HL-60 (cell line): ENCODE measurements around the gene PI4KB.

Experiments
- DNase-seq, 2 experiments: peaks; one replicate each; pipeline ENCODE4 v3.0.0-alpha.2; 2010 to 2020; ENCODE audit warnings: low read depth in 1 of 2, low spot score in 1 of 2
- H3K27ac ChIP-seq: fragments of 250-450 bp; sonication (Bioruptor Pico); replicated peaks from 2 replicates; pipeline ENCODE4 v1.5.1; 2020; ENCODE audit warnings: mild to moderate bottlenecking, moderate library complexity
- H3K27me3 ChIP-seq: fragments of 250-450 bp; sonication (Bioruptor Pico); 2 replicates; pipeline ENCODE4 v1.5.1; 2021; ENCODE audit warnings: mild to moderate bottlenecking, moderate library complexity; ENCODE audit not compliant: insufficient read depth, poor library complexity, severe bottlenecking
- H3K4me3 ChIP-seq: replicated peaks from 2 replicates; pipeline ENCODE4 v1.5.1; 2011; ENCODE audit warnings: mild to moderate bottlenecking, control low read depth, low read length; ENCODE audit not compliant: insufficient read depth
- GABPA ChIP-seq: IDR thresholded peaks from 2 replicates; pipeline ENCODE4 v1.6.1; 2012; ENCODE audit warnings: low read depth
- POLR2AphosphoS5 ChIP-seq: IDR thresholded peaks from 2 replicates; pipeline ENCODE4 v1.6.1; 2012; ENCODE audit warnings: low read depth
- SPI1 ChIP-seq: IDR thresholded peaks from 2 replicates; pipeline ENCODE4 v1.6.1; 2012; ENCODE audit warnings: low read depth, mild to moderate bottlenecking, borderline replicate concordance
- TF ChIP-seq, protein P1 (sequence below): IDR thresholded peaks from 2 replicates; pipeline ENCODE4 v1.6.1; 2012; ENCODE audit warnings: low read depth; ENCODE audit not compliant: insufficient replicate concordance
- TF ChIP-seq, protein P2 (sequence below): IDR thresholded peaks from one replicate; pipeline ENCODE4 v1.5.1; 2011; ENCODE audit warnings: low read length, control low read depth, inconsistent platforms; ENCODE audit not compliant: insufficient read depth

Gene PI4KB

DNA sequence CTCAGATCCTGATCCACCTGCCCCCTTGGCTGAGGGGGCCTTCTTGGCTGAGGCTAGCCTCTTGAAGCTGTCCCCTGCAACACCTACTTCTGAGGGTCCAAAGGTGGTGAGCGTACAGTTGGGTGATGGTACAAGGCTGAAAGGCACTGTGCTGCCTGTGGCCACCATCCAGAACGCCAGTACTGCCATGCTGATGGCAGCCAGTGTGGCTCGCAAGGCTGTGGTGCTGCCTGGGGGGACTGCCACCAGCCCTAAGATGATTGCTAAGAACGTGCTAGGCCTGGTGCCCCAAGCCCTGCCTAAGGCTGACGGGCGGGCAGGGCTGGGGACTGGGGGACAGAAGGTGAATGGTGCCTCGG lies 39.9 kb downstream of the PI4KB start:
- TF ChIP-seq GABPA = no peak
- TF ChIP-seq, protein P1, sequence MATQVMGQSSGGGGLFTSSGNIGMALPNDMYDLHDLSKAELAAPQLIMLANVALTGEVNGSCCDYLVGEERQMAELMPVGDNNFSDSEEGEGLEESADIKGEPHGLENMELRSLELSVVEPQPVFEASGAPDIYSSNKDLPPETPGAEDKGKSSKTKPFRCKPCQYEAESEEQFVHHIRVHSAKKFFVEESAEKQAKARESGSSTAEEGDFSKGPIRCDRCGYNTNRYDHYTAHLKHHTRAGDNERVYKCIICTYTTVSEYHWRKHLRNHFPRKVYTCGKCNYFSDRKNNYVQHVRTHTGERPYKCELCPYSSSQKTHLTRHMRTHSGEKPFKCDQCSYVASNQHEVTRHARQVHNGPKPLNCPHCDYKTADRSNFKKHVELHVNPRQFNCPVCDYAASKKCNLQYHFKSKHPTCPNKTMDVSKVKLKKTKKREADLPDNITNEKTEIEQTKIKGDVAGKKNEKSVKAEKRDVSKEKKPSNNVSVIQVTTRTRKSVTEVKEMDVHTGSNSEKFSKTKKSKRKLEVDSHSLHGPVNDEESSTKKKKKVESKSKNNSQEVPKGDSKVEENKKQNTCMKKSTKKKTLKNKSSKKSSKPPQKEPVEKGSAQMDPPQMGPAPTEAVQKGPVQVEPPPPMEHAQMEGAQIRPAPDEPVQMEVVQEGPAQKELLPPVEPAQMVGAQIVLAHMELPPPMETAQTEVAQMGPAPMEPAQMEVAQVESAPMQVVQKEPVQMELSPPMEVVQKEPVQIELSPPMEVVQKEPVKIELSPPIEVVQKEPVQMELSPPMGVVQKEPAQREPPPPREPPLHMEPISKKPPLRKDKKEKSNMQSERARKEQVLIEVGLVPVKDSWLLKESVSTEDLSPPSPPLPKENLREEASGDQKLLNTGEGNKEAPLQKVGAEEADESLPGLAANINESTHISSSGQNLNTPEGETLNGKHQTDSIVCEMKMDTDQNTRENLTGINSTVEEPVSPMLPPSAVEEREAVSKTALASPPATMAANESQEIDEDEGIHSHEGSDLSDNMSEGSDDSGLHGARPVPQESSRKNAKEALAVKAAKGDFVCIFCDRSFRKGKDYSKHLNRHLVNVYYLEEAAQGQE = no peak
- no peak for TF ChIP-seq SPI1
- no peak for TF ChIP-seq POLR2AphosphoS5
- Histone ChIP-seq H3K27me3 (no peaks in the 10 kb centered on the region), H3K27ac (no peak overlapping the region), H3K4me3 (no peak overlapping the region)
- DNase-seq = no peak

DNA sequence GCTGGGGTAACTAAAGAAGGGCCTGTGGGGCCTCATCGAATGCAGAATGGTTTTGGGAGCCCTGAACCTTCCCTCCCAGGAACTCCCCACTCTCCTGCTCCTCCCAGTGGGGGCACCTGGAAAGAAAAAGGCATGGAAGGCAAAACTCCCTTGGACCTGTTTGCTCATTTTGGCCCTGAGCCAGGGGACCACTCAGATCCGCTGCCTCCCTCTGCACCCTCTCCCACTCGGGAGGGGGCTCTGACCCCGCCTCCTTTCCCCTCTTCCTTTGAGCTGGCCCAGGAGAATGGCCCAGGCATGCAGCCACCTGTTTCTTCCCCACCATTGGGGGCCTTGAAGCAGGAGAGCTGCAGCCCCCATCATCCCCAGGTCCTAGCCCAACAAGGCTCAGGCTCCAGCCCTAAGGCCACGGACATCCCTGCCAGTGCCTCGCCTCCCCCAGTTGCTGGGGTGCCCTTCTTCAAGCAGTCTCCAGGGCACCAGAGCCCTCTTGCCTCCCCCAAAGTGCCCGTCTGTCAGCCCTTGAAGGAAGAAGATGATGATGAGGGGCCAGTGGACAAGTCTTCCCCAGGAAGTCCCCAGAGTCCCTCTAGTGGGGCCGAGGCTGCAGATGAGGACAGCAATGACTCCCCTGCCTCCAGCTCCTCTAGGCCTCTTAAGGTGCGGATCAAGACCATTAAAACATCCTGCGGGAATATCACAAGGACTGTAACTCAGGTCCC lies 40.4 kb downstream of the PI4KB start:
- TF ChIP-seq SPI1 = no peak
- TF ChIP-seq, protein P1 = no peak
- TF ChIP-seq, protein P2, sequence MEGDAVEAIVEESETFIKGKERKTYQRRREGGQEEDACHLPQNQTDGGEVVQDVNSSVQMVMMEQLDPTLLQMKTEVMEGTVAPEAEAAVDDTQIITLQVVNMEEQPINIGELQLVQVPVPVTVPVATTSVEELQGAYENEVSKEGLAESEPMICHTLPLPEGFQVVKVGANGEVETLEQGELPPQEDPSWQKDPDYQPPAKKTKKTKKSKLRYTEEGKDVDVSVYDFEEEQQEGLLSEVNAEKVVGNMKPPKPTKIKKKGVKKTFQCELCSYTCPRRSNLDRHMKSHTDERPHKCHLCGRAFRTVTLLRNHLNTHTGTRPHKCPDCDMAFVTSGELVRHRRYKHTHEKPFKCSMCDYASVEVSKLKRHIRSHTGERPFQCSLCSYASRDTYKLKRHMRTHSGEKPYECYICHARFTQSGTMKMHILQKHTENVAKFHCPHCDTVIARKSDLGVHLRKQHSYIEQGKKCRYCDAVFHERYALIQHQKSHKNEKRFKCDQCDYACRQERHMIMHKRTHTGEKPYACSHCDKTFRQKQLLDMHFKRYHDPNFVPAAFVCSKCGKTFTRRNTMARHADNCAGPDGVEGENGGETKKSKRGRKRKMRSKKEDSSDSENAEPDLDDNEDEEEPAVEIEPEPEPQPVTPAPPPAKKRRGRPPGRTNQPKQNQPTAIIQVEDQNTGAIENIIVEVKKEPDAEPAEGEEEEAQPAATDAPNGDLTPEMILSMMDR = no peak
- TF ChIP-seq POLR2AphosphoS5 = no peak; the same call in 1 of the 2 replicates
- no peak for TF ChIP-seq GABPA
- H3K27ac ChIP-seq = no peak overlapping the region
- H3K27me3 ChIP-seq = no peaks in the 10 kb centered on the region
- DNase-seq = no peak
- no peak overlapping the region for H3K4me3 ChIP-seq

DNA sequence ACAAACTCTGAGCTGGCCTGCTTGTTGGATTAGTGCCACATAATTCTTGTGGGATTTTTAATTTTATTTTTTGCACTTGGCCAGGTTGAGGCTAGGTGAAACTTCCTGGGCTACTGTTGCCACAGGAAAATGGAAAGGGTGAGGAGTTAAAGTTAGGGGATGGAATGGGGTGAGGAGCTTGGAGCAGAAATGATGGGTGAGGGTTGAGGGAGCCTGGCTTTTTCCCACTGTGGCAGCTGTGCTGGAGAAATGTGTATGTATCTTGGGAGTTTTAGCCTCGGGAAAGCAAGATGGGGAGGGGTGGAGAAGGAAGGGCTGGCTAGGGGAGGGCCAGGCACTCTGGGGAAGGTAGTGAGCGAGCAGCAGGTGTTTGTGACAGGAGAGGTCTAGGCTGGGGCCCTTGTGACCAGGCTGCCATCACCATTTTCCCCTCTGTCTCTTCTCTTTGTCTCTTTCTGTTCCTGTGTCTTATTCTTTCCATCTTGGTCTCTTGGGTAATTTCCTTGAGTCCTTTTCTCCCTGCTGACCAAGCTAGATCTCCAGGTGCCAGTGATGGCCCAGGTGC lies 43.1 kb downstream of the PI4KB start:
- TF ChIP-seq SPI1 = no peak
- TF ChIP-seq, protein P1 = no peak
- TF ChIP-seq POLR2AphosphoS5 = no peak
- TF ChIP-seq, protein P2 = no peak
- no peak for TF ChIP-seq GABPA
- DNase-seq = no peak

More for the DNA sequence above, 43.1 kb downstream of the PI4KB start:
- no peaks in the 10 kb centered on the region for H3K27me3 ChIP-seq
- no peak overlapping the region for H3K27ac ChIP-seq
- no peak overlapping the region for H3K4me3 ChIP-seq
